ENCODE measurements around the gene REXO4. TPM values are rescaled to one million over a fixed set of nuclear protein-coding genes. Genes with fewer than 3 reads are reported as not detected.

REXO4 gene
- total and polyA plus RNA-seq, 2 experiments from 2014 or later, result 31.1 to 36.3 TPM

GRCh38 chr9:133458643-133459312, 41.0 kb upstream of the REXO4 start:
- TF ChIP-seq STAT1 (IDR thresholded peaks at IDR 0.05; ENCODE audit: unreplicated experiment) (no peak), REST (IDR thresholded peaks at IDR 0.05; ENCODE audit: unreplicated experiment) (no peak), CREB1 (CRISPR knock-in tag; IDR thresholded peaks at IDR 0.05; ENCODE audit: low read depth) (no peak), NANOG (IDR thresholded peaks at IDR 0.05; ENCODE audit: borderline replicate concordance) (no peak), ZNF114 (CRISPR knock-in tag; IDR thresholded peaks at IDR 0.05) (no peak), JUNB (IDR thresholded peaks at IDR 0.05; ENCODE audit: unreplicated experiment) (no peak), CTCF (conservative IDR thresholded peaks at IDR 0.05; ENCODE audit: low read depth in 2 of 2) (no peak), EZH2phosphoT487 (IDR thresholded peaks at IDR 0.05; ENCODE audit: unreplicated experiment) (no peak), ZNF331 (CRISPR knock-in tag; IDR thresholded peaks at IDR 0.05; ENCODE audit: low read depth) (no peak), POLR2AphosphoS5 (IDR thresholded peaks at IDR 0.05; ENCODE audit: low read depth) (no peak), EZH2 (IDR thresholded peaks at IDR 0.05; ENCODE audit: low read depth, unreplicated experiment) (no peak)
- TF ChIP-seq, protein P1, sequence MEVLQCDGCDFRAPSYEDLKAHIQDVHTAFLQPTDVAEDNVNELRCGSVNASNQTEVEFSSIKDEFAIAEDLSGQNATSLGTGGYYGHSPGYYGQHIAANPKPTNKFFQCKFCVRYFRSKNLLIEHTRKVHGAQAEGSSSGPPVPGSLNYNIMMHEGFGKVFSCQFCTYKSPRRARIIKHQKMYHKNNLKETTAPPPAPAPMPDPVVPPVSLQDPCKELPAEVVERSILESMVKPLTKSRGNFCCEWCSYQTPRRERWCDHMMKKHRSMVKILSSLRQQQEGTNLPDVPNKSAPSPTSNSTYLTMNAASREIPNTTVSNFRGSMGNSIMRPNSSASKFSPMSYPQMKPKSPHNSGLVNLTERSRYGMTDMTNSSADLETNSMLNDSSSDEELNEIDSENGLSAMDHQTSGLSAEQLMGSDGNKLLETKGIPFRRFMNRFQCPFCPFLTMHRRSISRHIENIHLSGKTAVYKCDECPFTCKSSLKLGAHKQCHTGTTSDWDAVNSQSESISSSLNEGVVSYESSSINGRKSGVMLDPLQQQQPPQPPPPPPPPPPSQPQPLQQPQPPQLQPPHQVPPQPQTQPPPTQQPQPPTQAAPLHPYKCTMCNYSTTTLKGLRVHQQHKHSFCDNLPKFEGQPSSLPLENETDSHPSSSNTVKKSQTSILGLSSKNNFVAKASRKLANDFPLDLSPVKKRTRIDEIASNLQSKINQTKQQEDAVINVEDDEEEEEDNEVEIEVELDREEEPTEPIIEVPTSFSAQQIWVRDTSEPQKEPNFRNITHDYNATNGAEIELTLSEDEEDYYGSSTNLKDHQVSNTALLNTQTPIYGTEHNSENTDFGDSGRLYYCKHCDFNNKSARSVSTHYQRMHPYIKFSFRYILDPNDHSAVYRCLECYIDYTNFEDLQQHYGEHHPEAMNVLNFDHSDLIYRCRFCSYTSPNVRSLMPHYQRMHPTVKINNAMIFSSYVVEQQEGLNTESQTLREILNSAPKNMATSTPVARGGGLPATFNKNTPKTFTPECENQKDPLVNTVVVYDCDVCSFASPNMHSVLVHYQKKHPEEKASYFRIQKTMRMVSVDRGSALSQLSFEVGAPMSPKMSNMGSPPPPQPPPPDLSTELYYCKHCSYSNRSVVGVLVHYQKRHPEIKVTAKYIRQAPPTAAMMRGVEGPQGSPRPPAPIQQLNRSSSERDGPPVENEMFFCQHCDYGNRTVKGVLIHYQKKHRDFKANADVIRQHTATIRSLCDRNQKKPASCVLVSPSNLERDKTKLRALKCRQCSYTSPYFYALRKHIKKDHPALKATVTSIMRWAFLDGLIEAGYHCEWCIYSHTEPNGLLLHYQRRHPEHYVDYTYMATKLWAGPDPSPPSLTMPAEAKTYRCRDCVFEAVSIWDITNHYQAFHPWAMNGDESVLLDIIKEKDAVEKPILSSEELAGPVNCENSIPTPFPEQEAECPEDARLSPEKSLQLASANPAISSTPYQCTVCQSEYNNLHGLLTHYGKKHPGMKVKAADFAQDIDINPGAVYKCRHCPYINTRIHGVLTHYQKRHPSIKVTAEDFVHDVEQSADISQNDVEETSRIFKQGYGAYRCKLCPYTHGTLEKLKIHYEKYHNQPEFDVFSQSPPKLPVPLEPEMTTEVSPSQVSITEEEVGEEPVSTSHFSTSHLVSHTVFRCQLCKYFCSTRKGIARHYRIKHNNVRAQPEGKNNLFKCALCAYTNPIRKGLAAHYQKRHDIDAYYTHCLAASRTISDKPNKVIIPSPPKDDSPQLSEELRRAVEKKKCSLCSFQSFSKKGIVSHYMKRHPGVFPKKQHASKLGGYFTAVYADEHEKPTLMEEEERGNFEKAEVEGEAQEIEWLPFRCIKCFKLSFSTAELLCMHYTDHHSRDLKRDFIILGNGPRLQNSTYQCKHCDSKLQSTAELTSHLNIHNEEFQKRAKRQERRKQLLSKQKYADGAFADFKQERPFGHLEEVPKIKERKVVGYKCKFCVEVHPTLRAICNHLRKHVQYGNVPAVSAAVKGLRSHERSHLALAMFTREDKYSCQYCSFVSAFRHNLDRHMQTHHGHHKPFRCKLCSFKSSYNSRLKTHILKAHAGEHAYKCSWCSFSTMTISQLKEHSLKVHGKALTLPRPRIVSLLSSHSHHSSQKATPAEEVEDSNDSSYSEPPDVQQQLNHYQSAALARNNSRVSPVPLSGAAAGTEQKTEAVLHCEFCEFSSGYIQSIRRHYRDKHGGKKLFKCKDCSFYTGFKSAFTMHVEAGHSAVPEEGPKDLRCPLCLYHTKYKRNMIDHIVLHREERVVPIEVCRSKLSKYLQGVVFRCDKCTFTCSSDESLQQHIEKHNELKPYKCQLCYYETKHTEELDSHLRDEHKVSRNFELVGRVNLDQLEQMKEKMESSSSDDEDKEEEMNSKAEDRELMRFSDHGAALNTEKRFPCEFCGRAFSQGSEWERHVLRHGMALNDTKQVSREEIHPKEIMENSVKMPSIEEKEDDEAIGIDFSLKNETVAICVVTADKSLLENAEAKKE (CRISPR knock-in tag; IDR thresholded peaks at IDR 0.05), result no peak
- TF ChIP-seq, protein P2, sequence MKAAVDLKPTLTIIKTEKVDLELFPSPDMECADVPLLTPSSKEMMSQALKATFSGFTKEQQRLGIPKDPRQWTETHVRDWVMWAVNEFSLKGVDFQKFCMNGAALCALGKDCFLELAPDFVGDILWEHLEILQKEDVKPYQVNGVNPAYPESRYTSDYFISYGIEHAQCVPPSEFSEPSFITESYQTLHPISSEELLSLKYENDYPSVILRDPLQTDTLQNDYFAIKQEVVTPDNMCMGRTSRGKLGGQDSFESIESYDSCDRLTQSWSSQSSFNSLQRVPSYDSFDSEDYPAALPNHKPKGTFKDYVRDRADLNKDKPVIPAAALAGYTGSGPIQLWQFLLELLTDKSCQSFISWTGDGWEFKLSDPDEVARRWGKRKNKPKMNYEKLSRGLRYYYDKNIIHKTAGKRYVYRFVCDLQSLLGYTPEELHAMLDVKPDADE (IDR thresholded peaks at IDR 0.05), result no peak
- no peaks in the 10 kb centered on the region for H4K20me1 ChIP-seq (replicated peaks; ENCODE audit: insufficient read depth)
- DNase-seq (ENCODE audit: low spot score) (no peak), ATAC-seq (no peak)
- Mint-ChIP-seq H3K27ac (no peak overlapping the region), H3K36me3 (ENCODE audit: low read depth) (no peaks in the 10 kb centered on the region), H3K4me1 (peaks cover 21% of the 10 kb centered on the region), H3K9me3 (no peaks in the 10 kb centered on the region), H3K4me3 (peak overlapping the region; percentile 80), H3K27me3 (ENCODE audit: insufficient read depth, low read depth, poor library complexity) (peaks cover 16% of the 10 kb centered on the region)
- no peak overlapping the region for H3K27ac ChIP-seq (ENCODE audit: low read depth)
- H3K79me2 ChIP-seq (replicated peaks; ENCODE audit: insufficient read depth), result peaks cover 13% of the 10 kb centered on the region; the same call in 1 of the 2 replicates
- H3K9me2 ChIP-seq (ENCODE audit: insufficient read depth), result no peaks in the 10 kb centered on the region
- 0 out of 2 replicates have a peak, but pooled peaks cover 6% of the 10 kb centered on the region for H3F3A ChIP-seq (replicated peaks; ENCODE audit: low read depth)
- peak overlapping the region; percentile 76 for H3K4me2 ChIP-seq
- H3K4me3 ChIP-seq, result peak overlapping the region; percentile 80
- no peaks in the 10 kb centered on the region for H3K27me3 ChIP-seq (ENCODE audit: insufficient read depth)
- H3K36me3 ChIP-seq (ENCODE audit: insufficient read depth), result no peaks in the 10 kb centered on the region
- peaks cover 15% of the 10 kb centered on the region; the same call in 1 of the 2 replicates for H3K4me1 ChIP-seq (ENCODE audit: insufficient read depth)
- peak overlapping the region; percentile 60 for H2AFZ ChIP-seq

All from GM23338 (cell line).